ENCODE measurements around the gene CD55. TPM values are rescaled to one million over a fixed set of nuclear protein-coding genes. Genes with fewer than 3 reads are reported as not detected.

CD55 gene
- total RNA-seq (10 to 100 TPM in 5 of 6 donors, 1 to 10 TPM in 1; 8.6 to 25.7 (median 15.7) TPM), polyA plus RNA-seq (10 to 100 TPM in 1 of 2 donors, 1 to 10 TPM in 1; 8.1 to 20.7 TPM)

GRCh38 chr1:207321079-207321789 lies at the start of gene CD55:
Gene CD55 (plus strand): TSS chr1:207321678. CDS start chr1:207321766, 88 bp downstream.
- Histone ChIP-seq H3K9me3 (no peaks in the 10 kb centered on the region), H3K4me1 (peaks cover 16 to 38% (median 31%) of the 10 kb centered on the region in 3 donors), H3K4me3 (peak within 1 kb of the TSS; percentile 57 to 89 (median 72)), H3K27me3 (no peaks in the 10 kb centered on the region), H3K27ac (peak within 1 kb of the TSS; percentile 77 to 95 (median 86)), H3K36me3 (peaks cover 0 to 5% (median 0%) of the 10 kb centered on the region in 3 donors)
- intact Hi-C loops (cut with DNase I): loop anchor here in 1 of 3 donors (10.0 kb wide), 1 partner anchor 236 kb away; the partner anchor contains the start of gene C4BPB
- DNase-seq (peak; percentile 87 to 96 (median 91)), FAIRE-seq (no peak), ATAC-seq (peak; percentile 82 to 92 (median 88))
- TF ChIP-seq CTCF (IDR thresholded peaks at IDR 0.05): no peak
- WGBS, 2 donors: 0% methylated on average over 52 to 53 of the region's 53 CpGs

DNA sequence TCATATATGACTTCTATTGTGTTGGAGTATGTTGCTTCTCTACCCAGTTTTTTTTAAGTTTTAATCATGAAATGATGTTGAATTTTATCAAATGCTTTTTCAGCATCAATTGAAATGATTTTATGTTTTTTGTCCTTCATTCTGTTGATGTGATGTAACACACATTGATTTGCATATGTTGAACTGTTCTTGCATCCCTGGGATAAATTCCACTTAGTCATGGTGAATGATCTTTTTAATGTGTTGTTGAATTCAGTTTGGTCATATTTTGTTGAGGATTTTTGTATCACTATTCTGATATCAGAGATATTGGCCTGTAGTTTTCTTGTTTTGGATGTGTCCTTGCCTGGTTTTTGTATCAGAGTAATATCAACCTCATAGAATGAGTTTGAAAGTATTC lies 46.6 kb upstream of the CD55 start:
- no peaks in the 10 kb centered on the region for H3K4me1 ChIP-seq
- ATAC-seq: no peak

GRCh38 chr1:207276465-207276864 lies 45.0 kb upstream of the CD55 start:
- intact Hi-C loops (cut with DNase I): no loop called here
- no peaks in the 10 kb centered on the region for H3K9me3 ChIP-seq
- no peak for TF ChIP-seq CTCF (IDR thresholded peaks at IDR 0.05)
- no peak overlapping the region for H3K4me3 ChIP-seq
- no peak for DNase-seq
- no peak for FAIRE-seq
- ATAC-seq: no peak
- no peaks in the 10 kb centered on the region for H3K36me3 ChIP-seq
- H3K4me1 ChIP-seq: no peaks in the 10 kb centered on the region
- 80 to 85% methylated on average over 1 of the region's 1 CpG for WGBS, 2 donors
- no peak overlapping the region for H3K27ac ChIP-seq
- no peaks in the 10 kb centered on the region for H3K27me3 ChIP-seq

More for the DNA sequence above, 46.6 kb upstream of the CD55 start:
- Histone ChIP-seq H3K27ac (no peak overlapping the region), H3K4me3 (no peak overlapping the region), H3K36me3 (no peaks in the 10 kb centered on the region), H3K27me3 (no peaks in the 10 kb centered on the region), H3K9me3 (no peaks in the 10 kb centered on the region)
- DNase-seq (no peak), FAIRE-seq (no peak)
- intact Hi-C loops (cut with DNase I): no loop called here
- TF ChIP-seq CTCF (IDR thresholded peaks at IDR 0.05): no peak

DNA sequence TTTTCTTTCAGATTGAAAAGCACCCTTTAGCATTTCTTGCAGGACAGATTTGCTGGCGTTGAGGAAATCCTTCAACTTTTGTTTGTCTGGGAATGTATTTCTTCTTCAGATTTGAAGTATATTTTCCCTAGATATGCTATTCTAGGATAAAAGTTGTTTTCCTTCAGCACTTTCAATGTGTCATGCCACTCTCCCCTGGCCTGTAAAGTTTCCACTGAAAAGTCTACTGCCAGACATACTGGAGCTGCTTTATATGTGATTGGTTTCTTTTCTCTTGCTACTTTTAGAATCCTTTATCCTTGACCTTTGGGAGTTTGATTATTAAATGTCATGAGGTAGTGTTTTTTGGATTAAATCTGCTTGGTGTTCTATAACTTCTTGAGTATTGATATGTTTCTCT lies 44.2 kb upstream of the CD55 start:
- Histone ChIP-seq H3K36me3 (no peaks in the 10 kb centered on the region), H3K4me3 (no peak overlapping the region), H3K27ac (no peak overlapping the region), H3K27me3 (no peaks in the 10 kb centered on the region), H3K9me3 (no peaks in the 10 kb centered on the region), H3K4me1 (no peaks in the 10 kb centered on the region)
- 35 to 46% methylated on average over 1 of the region's 1 CpG for WGBS, 2 donors
- DNase-seq (no peak), ATAC-seq (no peak), FAIRE-seq (no peak)
- TF ChIP-seq CTCF (IDR thresholded peaks at IDR 0.05): no peak
- intact Hi-C loops (cut with DNase I): no loop called here

DNA sequence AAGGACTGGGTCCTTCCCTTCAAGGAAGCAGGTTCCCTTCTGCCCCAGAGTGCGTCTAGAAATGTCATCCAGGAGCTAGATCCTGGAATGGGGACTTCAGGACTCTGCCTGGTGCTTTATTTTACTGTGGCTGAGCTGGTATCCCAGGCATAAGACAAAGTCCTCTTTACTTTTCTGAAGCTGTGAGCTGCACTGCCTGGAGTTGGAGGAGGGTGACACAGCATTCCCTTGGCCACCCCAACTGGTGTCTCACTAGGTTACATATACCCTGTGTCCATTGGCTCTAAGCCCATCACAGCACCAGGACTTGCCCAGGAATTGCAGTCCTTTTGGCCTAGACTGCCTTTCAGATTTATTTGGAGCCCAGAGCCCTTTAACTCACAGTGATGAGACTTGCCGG lies 41.8 kb upstream of the CD55 start:
- TF ChIP-seq CTCF (IDR thresholded peaks at IDR 0.05): no peak
- intact Hi-C loops (cut with DNase I): no loop called here
- DNase-seq: no peak
- ATAC-seq: no peak
- no peaks in the 10 kb centered on the region for H3K9me3 ChIP-seq
- H3K4me3 ChIP-seq: no peak overlapping the region
- no peak for FAIRE-seq
- 95% methylated on average over 2 of the region's 2 CpGs for WGBS, 2 donors
- no peaks in the 10 kb centered on the region for H3K36me3 ChIP-seq
- no peak overlapping the region for H3K27ac ChIP-seq
- H3K27me3 ChIP-seq: no peaks in the 10 kb centered on the region
- H3K4me1 ChIP-seq: peaks cover 0 to 5% (median 0%) of the 10 kb centered on the region in 3 donors

Data from pancreas (tissue), 10 donors.